CD4-positive, CD25-positive, alpha-beta regulatory T cell (primary cell): ENCODE data around the gene EIF4G3. TPM values are rescaled to one million over a fixed set of nuclear protein-coding genes. Genes with fewer than 3 reads are reported as not detected.
"Not testable (repeated sequence)": the region's sequence is repeated elsewhere in the genome, so short reads cannot be mapped to it uniquely, and the experiment has no call there.

Experiments
- ATAC-seq, 2 donors: fragments of 150-1000 bp; cut with Tn5 transposase; one replicate each; pipeline ENCODE4 v1.10.0; 2021; ENCODE audit warnings: low read depth in 2 of 2, moderate number of reproducible peaks in 2 of 2, moderate library complexity in 1 of 2
- DNase-seq, 3 donors: peaks; one replicate each; pipeline versions ENCODE4 v3.0.0 to v3.0.0-alpha.2; 2012 to 2022; ENCODE audit warnings: mixed read lengths in 1 of 3
- H3K27ac ChIP-seq: one replicate; pipeline ENCODE4 v1.7.0; 2013; ENCODE audit warnings: mild to moderate bottlenecking, low read length; ENCODE audit not compliant: insufficient read depth, poor library complexity, severe bottlenecking
- H3K27me3 ChIP-seq: one replicate; pipeline ENCODE4 v1.7.0; 2013; ENCODE audit warnings: low read length; ENCODE audit not compliant: control insufficient read depth, insufficient read depth
- H3K36me3 ChIP-seq: one replicate; pipeline ENCODE4 v1.7.0; 2013; ENCODE audit warnings: mild to moderate bottlenecking, low read length, moderate library complexity; ENCODE audit not compliant: control insufficient read depth, insufficient read depth
- H3K4me1 ChIP-seq: 2 replicates; pipeline ENCODE4 v1.7.0; 2013; ENCODE audit warnings: mild to moderate bottlenecking, low read length; ENCODE audit not compliant: insufficient read depth, control insufficient read depth, poor library complexity, severe bottlenecking
- H3K4me3 ChIP-seq: one replicate; pipeline ENCODE4 v1.7.0; 2013; ENCODE audit warnings: low read depth, mild to moderate bottlenecking, low read length, moderate library complexity
- H3K9me3 ChIP-seq, 2 experiments: 1 replicate in 1 of 2; 2 replicates in 1 of 2; pipeline ENCODE4 v1.7.0; 2013; ENCODE audit warnings: low read length in 2 of 2, mild to moderate bottlenecking in 1 of 2, moderate library complexity in 1 of 2; ENCODE audit not compliant: control insufficient read depth in 2 of 2
- H3K27ac Mint-ChIP-seq, 3 donors: one replicate each; pipeline ENCODE4 v1.8.0; 2020 to 2022; ENCODE audit warnings: mild to moderate bottlenecking in 3 of 3, mixed read lengths in 3 of 3, moderate library complexity in 2 of 3
- H3K27me3 Mint-ChIP-seq: one replicate; pipeline ENCODE4 v1.8.0; 2022; ENCODE audit warnings: mild to moderate bottlenecking, mixed read lengths
- H3K36me3 Mint-ChIP-seq: one replicate; pipeline ENCODE4 v1.8.0; 2020; ENCODE audit warnings: mixed read lengths
- H3K4me1 Mint-ChIP-seq, 4 donors: one replicate each; pipeline ENCODE4 v1.8.0; 2020 to 2022; ENCODE audit warnings: mixed read lengths in 4 of 4, mild to moderate bottlenecking in 1 of 4
- H3K4me3 Mint-ChIP-seq, 4 donors: one replicate each; pipeline ENCODE4 v1.8.0; 2020 to 2022; ENCODE audit warnings: mild to moderate bottlenecking in 4 of 4, mixed read lengths in 4 of 4, moderate library complexity in 3 of 4
- H3K9me3 Mint-ChIP-seq, 7 donors: one replicate each; pipeline ENCODE4 v1.8.0; 2020 to 2022; ENCODE audit warnings: mixed read lengths in 7 of 7, mild to moderate bottlenecking in 3 of 7, moderate library complexity in 2 of 7
- polyA plus RNA-seq, 4 donors: library from polyadenylated mRNA; unstranded; fragments of 300-500 nt; fragmentation: Illumina TruSeq; gene quantifications; one replicate each; pipeline ENCODE4 v1.2.3, GENCODE V29; 2021
- total RNA-seq: library from RNA; stranded (reverse); gene quantifications from one replicate; pipeline ENCODE4 v1.2.3, GENCODE V29; 2022

Gene EIF4G3
- total and polyA plus RNA-seq, 5 donors from 2014 or later, result 2.5 to 34.4 (median 5.5) TPM

GRCh38 chr1:21174230-21174629 lies 2.5 kb downstream of the EIF4G3 start:
- DNase-seq, result no peak
- Histone ChIP-seq H3K4me1 (peaks cover 22% of the 10 kb centered on the region), H3K36me3 (no peaks in the 10 kb centered on the region), H3K4me3 (peak overlapping the region; percentile 58), H3K27ac (no peak overlapping the region), H3K9me3 (no peaks in the 10 kb centered on the region), H3K27me3 (no peaks in the 10 kb centered on the region)
- Mint-ChIP-seq H3K27me3 (peaks cover 4% of the 10 kb centered on the region), H3K9me3 (no peaks in the 10 kb centered on the region), H3K4me3 (peak overlapping the region; percentile 27 to 94 (median 87)), H3K36me3 (peaks cover 4% of the 10 kb centered on the region), H3K4me1 (peaks cover 24 to 29% (median 27%) of the 10 kb centered on the region in 4 donors), H3K27ac (peak overlapping the region in 2 of 3 donors; percentile 5 to 14)
- ATAC-seq, result no peak

- not testable (repeated sequence) for ATAC-seq, H3K27me3 Mint-ChIP-seq, H3K36me3 ChIP-seq, H3K9me3 ChIP-seq, DNase-seq, H3K27me3 ChIP-seq, H3K4me3 ChIP-seq, H3K27ac ChIP-seq, H3K36me3 Mint-ChIP-seq, H3K27ac Mint-ChIP-seq, H3K9me3 Mint-ChIP-seq
- H3K4me1 Mint-ChIP-seq, result peaks cover 24 to 29% (median 27%) of the 10 kb centered on the region in 4 donors
- H3K4me1 ChIP-seq, result peaks cover 22% of the 10 kb centered on the region
- peak overlapping the region in 1 of 4 donors; percentile 87 for H3K4me3 Mint-ChIP-seq
Observed at GRCh38 chr1:21173096-21173495, 3.6 kb downstream of the EIF4G3 start.

GRCh38 chr1:21170837-21171236 lies 5.9 kb downstream of the EIF4G3 start:
- not testable (repeated sequence) for H3K4me3 Mint-ChIP-seq, H3K27me3 Mint-ChIP-seq, H3K36me3 ChIP-seq, DNase-seq, H3K9me3 Mint-ChIP-seq, H3K27ac Mint-ChIP-seq, ATAC-seq, H3K9me3 ChIP-seq, H3K27ac ChIP-seq, H3K27me3 ChIP-seq, H3K4me3 ChIP-seq
- peaks cover 12% of the 10 kb centered on the region for H3K36me3 Mint-ChIP-seq
- H3K4me1 ChIP-seq, result peaks cover 21% of the 10 kb centered on the region
- H3K4me1 Mint-ChIP-seq, result peaks cover 24 to 30% (median 28%) of the 10 kb centered on the region in 4 donors

- Histone ChIP-seq H3K4me3 (no peak overlapping the region), H3K27me3 (no peaks in the 10 kb centered on the region), H3K36me3 (peaks cover 3% of the 10 kb centered on the region), H3K27ac (no peak overlapping the region), H3K9me3 (no peaks in the 10 kb centered on the region), H3K4me1 (no peaks in the 10 kb centered on the region)
- ATAC-seq (no peak), DNase-seq (no peak)
- Mint-ChIP-seq H3K4me1 (peaks cover 11 to 28% (median 18%) of the 10 kb centered on the region in 4 donors), H3K36me3 (peaks cover 20% of the 10 kb centered on the region), H3K27me3 (no peaks in the 10 kb centered on the region), H3K4me3 (no peak overlapping the region), H3K27ac (no peak overlapping the region), H3K9me3 (no peaks in the 10 kb centered on the region)
Observed at GRCh38 chr1:21168444-21168843, 8.3 kb downstream of the EIF4G3 start.

- H3K36me3 ChIP-seq, result peaks cover 8% of the 10 kb centered on the region
- Mint-ChIP-seq H3K4me3 (no peak overlapping the region), H3K36me3 (peaks cover 31% of the 10 kb centered on the region), H3K27me3 (no peaks in the 10 kb centered on the region), H3K9me3 (no peaks in the 10 kb centered on the region), H3K4me1 (peaks cover 10 to 21% (median 14%) of the 10 kb centered on the region in 4 donors), H3K27ac (peak overlapping the region in 1 of 3 donors; percentile 45)
- no peak overlapping the region for H3K27ac ChIP-seq
- H3K4me1 ChIP-seq, result no peaks in the 10 kb centered on the region
- H3K9me3 ChIP-seq, result no peaks in the 10 kb centered on the region
- H3K4me3 ChIP-seq, result no peak overlapping the region
- DNase-seq (no peak), ATAC-seq (peak in 1 of 2 donors; percentile 22)
- no peaks in the 10 kb centered on the region for H3K27me3 ChIP-seq
Observed at GRCh38 chr1:21165646-21166045, 11.1 kb downstream of the EIF4G3 start.

GRCh38 chr1:21165076-21165475 lies 11.6 kb downstream of the EIF4G3 start:
- Mint-ChIP-seq H3K36me3 (peaks cover 33% of the 10 kb centered on the region), H3K27ac (no peak overlapping the region), H3K4me3 (no peak overlapping the region), H3K27me3 (no peaks in the 10 kb centered on the region), H3K4me1 (peaks cover 13 to 25% (median 17%) of the 10 kb centered on the region in 4 donors), H3K9me3 (no peaks in the 10 kb centered on the region)
- Histone ChIP-seq H3K4me3 (no peak overlapping the region), H3K36me3 (peaks cover 8% of the 10 kb centered on the region), H3K27ac (no peak overlapping the region), H3K9me3 (no peaks in the 10 kb centered on the region), H3K4me1 (no peaks in the 10 kb centered on the region), H3K27me3 (no peaks in the 10 kb centered on the region)
- DNase-seq (no peak), ATAC-seq (no peak)

GRCh38 chr1:21164266-21164665 lies 12.4 kb downstream of the EIF4G3 start:
- Histone ChIP-seq H3K4me1 (no peaks in the 10 kb centered on the region), H3K4me3 (no peak overlapping the region), H3K27me3 (no peaks in the 10 kb centered on the region), H3K36me3 (peaks cover 8% of the 10 kb centered on the region), H3K27ac (no peak overlapping the region), H3K9me3 (no peaks in the 10 kb centered on the region)
- Mint-ChIP-seq H3K27me3 (no peaks in the 10 kb centered on the region), H3K4me3 (no peak overlapping the region), H3K4me1 (peaks cover 13 to 25% (median 17%) of the 10 kb centered on the region in 4 donors), H3K9me3 (no peaks in the 10 kb centered on the region), H3K27ac (no peak overlapping the region), H3K36me3 (peaks cover 34% of the 10 kb centered on the region)
- DNase-seq (no peak), ATAC-seq (no peak)

- peaks cover 13 to 25% (median 23%) of the 10 kb centered on the region in 4 donors for H3K4me1 Mint-ChIP-seq
- H3K27ac Mint-ChIP-seq, result peak overlapping the region in 1 of 3 donors; percentile 11
- Histone ChIP-seq H3K4me3 (no peak overlapping the region), H3K27me3 (no peaks in the 10 kb centered on the region), H3K36me3 (peaks cover 8% of the 10 kb centered on the region), H3K27ac (no peak overlapping the region), H3K9me3 (no peaks in the 10 kb centered on the region), H3K4me1 (no peaks in the 10 kb centered on the region)
- no peak overlapping the region for H3K4me3 Mint-ChIP-seq
- DNase-seq (no peak), ATAC-seq (no peak)
- no peaks in the 10 kb centered on the region for H3K9me3 Mint-ChIP-seq
- H3K27me3 Mint-ChIP-seq, result no peaks in the 10 kb centered on the region
- H3K36me3 Mint-ChIP-seq, result peaks cover 34% of the 10 kb centered on the region
Observed at GRCh38 chr1:21162740-21163464, 13.8 kb downstream of the EIF4G3 start.
